ENCODE results near the gene KIF26A. TPM values are rescaled to one million over a fixed set of nuclear protein-coding genes. Genes with fewer than 3 reads are reported as not detected.
A peak's percentile ranks its signal among the peaks of the same experiment; 100 is the strongest.

KIF26A gene
- total RNA-seq, 1 donor from 2014 or later: 0.26 TPM

GRCh38 chr14:104126753-104127152, 11.6 kb upstream of the KIF26A start:
- peaks cover 13% of the 10 kb centered on the region for H3K9me3 Mint-ChIP-seq
- H3K4me3 Mint-ChIP-seq: no peak overlapping the region
- no peak for DNase-seq
- intact Hi-C loops (cut with micrococcal nuclease): no loop called here
- H3K27me3 Mint-ChIP-seq: peaks cover 5% of the 10 kb centered on the region
- H3K27ac Mint-ChIP-seq: no peak overlapping the region
- no peaks in the 10 kb centered on the region for H3K36me3 Mint-ChIP-seq (ENCODE audit: low read depth)
- H3K4me1 Mint-ChIP-seq: no peaks in the 10 kb centered on the region

- intact Hi-C loops (cut with micrococcal nuclease): no loop called here
- Mint-ChIP-seq H3K4me3 (no peak overlapping the region), H3K4me1 (no peaks in the 10 kb centered on the region), H3K9me3 (peaks cover 13% of the 10 kb centered on the region), H3K27me3 (peaks cover 6% of the 10 kb centered on the region), H3K36me3 (ENCODE audit: low read depth) (no peaks in the 10 kb centered on the region), H3K27ac (no peak overlapping the region)
- no peak for DNase-seq
Measured at GRCh38 chr14:104128981-104129380, 9.4 kb upstream of the KIF26A start.

DNA sequence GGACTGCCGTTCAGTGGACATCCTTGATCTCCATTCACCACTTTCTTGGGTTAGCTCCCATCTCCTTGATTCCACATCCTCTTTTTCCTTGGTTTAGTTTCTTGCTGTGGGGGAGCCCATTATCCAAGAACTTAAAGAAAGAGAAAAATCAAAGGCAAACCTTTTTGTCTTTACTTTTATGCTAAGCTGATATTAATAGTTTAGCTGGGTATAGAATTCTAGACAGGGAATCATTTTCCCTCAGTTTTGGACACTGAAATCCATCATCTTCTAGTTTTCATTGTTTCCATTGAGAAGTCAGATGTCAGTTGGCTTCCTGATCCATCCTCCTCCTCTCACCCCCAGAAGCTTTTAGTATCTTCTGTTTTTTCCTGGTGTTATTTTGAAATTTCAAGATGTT, 8.8 kb upstream of the KIF26A start:
- Mint-ChIP-seq H3K4me3 (no peak overlapping the region), H3K9me3 (peaks cover 13% of the 10 kb centered on the region), H3K27ac (no peak overlapping the region), H3K36me3 (ENCODE audit: low read depth) (no peaks in the 10 kb centered on the region), H3K27me3 (peaks cover 8% of the 10 kb centered on the region), H3K4me1 (no peaks in the 10 kb centered on the region)
- intact Hi-C loops (cut with micrococcal nuclease): no loop called here
- DNase-seq: no peak

DNA sequence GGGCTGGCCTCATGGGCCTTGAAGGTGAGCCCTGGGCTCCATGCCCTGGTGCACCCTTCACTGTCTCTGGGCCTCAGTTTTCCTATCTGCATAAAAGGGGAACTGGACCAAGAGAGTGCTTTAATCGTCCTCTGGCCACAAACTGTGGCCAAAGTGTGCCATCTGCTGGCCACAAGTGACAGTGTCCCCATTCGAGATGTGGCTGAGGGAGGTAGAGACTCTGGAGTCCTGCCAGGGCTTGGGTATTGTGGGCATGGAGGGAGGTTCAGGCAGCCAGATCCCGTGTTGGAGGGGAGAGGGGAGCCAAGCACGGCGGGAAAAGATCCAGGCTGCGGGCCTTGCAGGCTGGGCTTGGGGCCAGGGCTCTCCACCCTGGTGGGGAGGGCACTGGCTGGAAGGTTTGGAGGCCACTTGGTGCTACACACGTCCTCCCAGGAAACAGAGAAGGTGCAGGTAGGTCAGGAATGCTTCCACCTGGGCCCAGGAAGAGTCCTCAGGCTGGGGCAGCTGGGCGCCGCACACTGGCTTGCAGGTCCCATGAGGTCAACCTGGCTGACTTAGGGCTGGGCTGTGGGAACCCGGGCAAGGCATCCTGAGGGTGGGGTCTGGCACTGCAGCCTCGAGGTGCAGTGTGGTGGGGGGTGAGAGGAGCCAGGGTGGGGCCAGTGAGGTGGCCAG, 7.3 kb upstream of the KIF26A start:
- Mint-ChIP-seq H3K4me3 (no peak overlapping the region), H3K36me3 (ENCODE audit: low read depth) (no peaks in the 10 kb centered on the region), H3K9me3 (peaks cover 9% of the 10 kb centered on the region), H3K27me3 (peaks cover 18% of the 10 kb centered on the region), H3K4me1 (no peaks in the 10 kb centered on the region), H3K27ac (no peak overlapping the region)
- DNase-seq: peak; percentile 68
- intact Hi-C loops (cut with micrococcal nuclease): loop anchor here (1.0 to 10.0 kb wide), 2 partner anchors 53 to 514 kb away; no protein-coding TSS in a partner anchor

- peaks cover 24% of the 10 kb centered on the region for H3K27me3 Mint-ChIP-seq
- H3K27ac Mint-ChIP-seq: no peak overlapping the region
- DNase-seq: no peak
- no peaks in the 10 kb centered on the region for H3K36me3 Mint-ChIP-seq (ENCODE audit: low read depth)
- no peak overlapping the region for H3K4me3 Mint-ChIP-seq
- intact Hi-C loops (cut with micrococcal nuclease): loop anchor here (1.0 to 10.0 kb wide), 2 partner anchors 54 to 513 kb away; no protein-coding TSS in a partner anchor
- H3K9me3 Mint-ChIP-seq: peaks cover 9% of the 10 kb centered on the region
- peaks cover 4% of the 10 kb centered on the region for H3K4me1 Mint-ChIP-seq
Measured at GRCh38 chr14:104131968-104132732, 6.2 kb upstream of the KIF26A start.

DNA sequence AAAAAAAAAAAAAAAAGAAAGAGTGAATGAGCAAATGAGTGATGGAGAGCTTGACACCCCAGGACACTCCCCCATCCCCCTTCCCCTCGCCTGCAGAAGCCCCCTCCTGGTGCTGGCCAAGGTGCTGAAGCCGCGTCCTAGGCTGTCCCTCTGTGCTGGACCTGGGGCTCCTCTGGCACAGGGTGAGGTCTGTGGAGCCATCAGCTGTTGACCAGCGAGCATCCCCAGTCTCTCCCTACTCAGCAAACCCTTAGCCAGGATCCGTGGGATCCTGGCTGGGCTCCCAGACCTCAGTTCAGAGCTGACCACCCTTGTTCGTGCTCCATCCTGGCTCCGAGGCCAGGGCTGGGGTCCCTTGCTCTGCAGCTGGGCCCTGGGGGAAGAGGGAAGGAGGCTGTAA, 5.4 kb upstream of the KIF26A start:
- H3K9me3 Mint-ChIP-seq: peaks cover 9% of the 10 kb centered on the region
- no peak overlapping the region for H3K27ac Mint-ChIP-seq
- no peaks in the 10 kb centered on the region for H3K36me3 Mint-ChIP-seq (ENCODE audit: low read depth)
- H3K27me3 Mint-ChIP-seq: peaks cover 24% of the 10 kb centered on the region
- peaks cover 4% of the 10 kb centered on the region for H3K4me1 Mint-ChIP-seq
- H3K4me3 Mint-ChIP-seq: no peak overlapping the region
- no peak for DNase-seq
- intact Hi-C loops (cut with micrococcal nuclease): loop anchor here (10.0 kb wide), 1 partner anchor 512 kb away; no protein-coding TSS in a partner anchor

DNA sequence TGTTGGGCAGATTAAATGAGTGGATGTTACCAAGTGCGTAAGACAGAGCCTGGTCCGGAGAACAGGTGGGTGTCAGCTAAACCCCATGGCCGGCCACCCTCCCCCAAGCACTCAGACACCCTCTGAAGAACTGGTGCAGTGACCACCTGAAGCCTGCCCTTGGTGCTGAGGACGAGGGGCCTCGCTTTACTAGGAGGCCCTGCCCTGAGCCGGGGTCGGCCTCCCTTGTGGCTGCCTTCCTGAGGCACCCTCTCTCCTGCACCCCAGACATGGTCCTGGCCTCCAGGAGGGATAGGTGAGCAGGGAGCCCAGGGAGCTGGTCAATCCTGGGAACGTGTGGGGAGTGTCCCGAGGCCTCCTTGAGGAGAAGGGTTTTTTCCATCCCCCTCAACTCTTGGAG, 4.9 kb upstream of the KIF26A start:
- Mint-ChIP-seq H3K27me3 (peaks cover 24% of the 10 kb centered on the region), H3K9me3 (peaks cover 9% of the 10 kb centered on the region), H3K27ac (no peak overlapping the region), H3K4me1 (peaks cover 4% of the 10 kb centered on the region), H3K36me3 (ENCODE audit: low read depth) (no peaks in the 10 kb centered on the region), H3K4me3 (no peak overlapping the region)
- intact Hi-C loops (cut with micrococcal nuclease): loop anchor here (10.0 kb wide), 1 partner anchor 511 kb away; no protein-coding TSS in a partner anchor
- DNase-seq: no peak

- no peak overlapping the region for H3K4me3 Mint-ChIP-seq
- intact Hi-C loops (cut with micrococcal nuclease): loop anchor here (10.0 kb wide), 1 partner anchor 510 kb away; no protein-coding TSS in a partner anchor
- H3K27me3 Mint-ChIP-seq: peaks cover 26% of the 10 kb centered on the region
- peaks cover 7% of the 10 kb centered on the region for H3K9me3 Mint-ChIP-seq
- DNase-seq: no peak
- no peaks in the 10 kb centered on the region for H3K36me3 Mint-ChIP-seq (ENCODE audit: low read depth)
- peaks cover 4% of the 10 kb centered on the region for H3K4me1 Mint-ChIP-seq
- no peak overlapping the region for H3K27ac Mint-ChIP-seq
Measured at GRCh38 chr14:104134061-104134965, 4.1 kb upstream of the KIF26A start.

GRCh38 chr14:104135121-104135903, 3.1 kb upstream of the KIF26A start:
- peaks cover 4% of the 10 kb centered on the region for H3K4me1 Mint-ChIP-seq
- no peak for DNase-seq
- H3K27me3 Mint-ChIP-seq: peaks cover 30% of the 10 kb centered on the region
- peak overlapping the region; percentile 29 for H3K4me3 Mint-ChIP-seq
- intact Hi-C loops (cut with micrococcal nuclease): loop anchor here (5.0 to 10.0 kb wide), 2 partner anchors 427 to 509 kb away; no protein-coding TSS in a partner anchor
- H3K9me3 Mint-ChIP-seq: no peaks in the 10 kb centered on the region
- no peaks in the 10 kb centered on the region for H3K36me3 Mint-ChIP-seq (ENCODE audit: low read depth)
- no peak overlapping the region for H3K27ac Mint-ChIP-seq

GRCh38 chr14:104135904-104136471, 2.4 kb upstream of the KIF26A start:
- H3K4me1 Mint-ChIP-seq: peaks cover 4% of the 10 kb centered on the region
- no peak for DNase-seq
- H3K36me3 Mint-ChIP-seq (ENCODE audit: low read depth): no peaks in the 10 kb centered on the region
- H3K4me3 Mint-ChIP-seq: no peak overlapping the region
- H3K9me3 Mint-ChIP-seq: no peaks in the 10 kb centered on the region
- H3K27me3 Mint-ChIP-seq: peaks cover 33% of the 10 kb centered on the region
- intact Hi-C loops (cut with micrococcal nuclease): loop anchor here (5.0 to 10.0 kb wide), 2 partner anchors 426 to 509 kb away; no protein-coding TSS in a partner anchor
- no peak overlapping the region for H3K27ac Mint-ChIP-seq

- H3K36me3 Mint-ChIP-seq (ENCODE audit: low read depth): no peaks in the 10 kb centered on the region
- DNase-seq: no peak
Measured at GRCh38 chr14:104136472-104137296, 1.7 kb upstream of the KIF26A start.

More at GRCh38 chr14:104136472-104137296, 1.7 kb upstream of the KIF26A start:
- peaks cover 4% of the 10 kb centered on the region for H3K4me1 Mint-ChIP-seq
- peaks cover 34% of the 10 kb centered on the region for H3K27me3 Mint-ChIP-seq
- H3K4me3 Mint-ChIP-seq: peak overlapping the region; percentile 49
- no peaks in the 10 kb centered on the region for H3K9me3 Mint-ChIP-seq
- intact Hi-C loops (cut with micrococcal nuclease): loop anchor here (5.0 to 10.0 kb wide), 2 partner anchors 426 to 508 kb away; no protein-coding TSS in a partner anchor
- peak overlapping the region; percentile 53 for H3K27ac Mint-ChIP-seq

Measured in activated CD4-positive, alpha-beta T cell treated with anti-CD3 and anti-CD28 coated beads, Interleukin-2, amount 10 ng/mL, durations not matched to agents 24 days and 14 days (primary cell).